Measurements from ENCODE around the gene ABHD4.
A peak's percentile ranks its signal among the peaks of the same experiment; 100 is the strongest.
"Not testable (repeated sequence)": the region's sequence is repeated elsewhere in the genome, so short reads cannot be mapped to it uniquely, and the experiment has no call there.

The ABHD4 gene

GRCh38 chr14:22593189-22593588, 4.9 kb upstream of the ABHD4 start:
- DNase-seq = no peak

GRCh38 chr14:22593601-22594000, 4.5 kb upstream of the ABHD4 start:
- no peak for DNase-seq

- DNase-seq = no peak
Observed at GRCh38 chr14:22594156-22594716, 3.9 kb upstream of the ABHD4 start.

- DNase-seq = no peak
Observed at GRCh38 chr14:22596354-22596879, 1.7 kb upstream of the ABHD4 start.

- DNase-seq = no peak
Observed at GRCh38 chr14:22597265-22597664, 835 bp upstream of the ABHD4 start.

GRCh38 chr14:22597771-22598098, 365 bp upstream of the ABHD4 start:
- no peak for DNase-seq

- DNase-seq = peak; percentile 41
Observed at GRCh38 chr14:22598896-22599244, 770 bp downstream of the ABHD4 start.

GRCh38 chr14:22599349-22599748, 1.2 kb downstream of the ABHD4 start:
- DNase-seq = no peak

- no peak for DNase-seq
Observed at GRCh38 chr14:22600027-22600426, 1.9 kb downstream of the ABHD4 start.

- no peak for DNase-seq
Observed at GRCh38 chr14:22601456-22601855, 3.4 kb downstream of the ABHD4 start.

- no peak for DNase-seq
Observed at GRCh38 chr14:22601996-22602395, 3.9 kb downstream of the ABHD4 start.

- no peak for DNase-seq
Observed at GRCh38 chr14:22602862-22603261, 4.8 kb downstream of the ABHD4 start.

- DNase-seq = no peak
Observed at GRCh38 chr14:22606380-22606779, 8.3 kb downstream of the ABHD4 start.

GRCh38 chr14:22607291-22607690, 9.2 kb downstream of the ABHD4 start:
- DNase-seq = no peak

GRCh38 chr14:22610931-22611330, 12.8 kb downstream of the ABHD4 start:
- DNase-seq = no peak

- no peak for DNase-seq
Observed at GRCh38 chr14:22613106-22613695, 15.1 kb downstream of the ABHD4 start.

- no peak for DNase-seq
Observed at GRCh38 chr14:22613736-22614239, 15.7 kb downstream of the ABHD4 start.

GRCh38 chr14:22614240-22614799, 16.2 kb downstream of the ABHD4 start:
- no peak for DNase-seq

- DNase-seq = not testable (repeated sequence)
Observed at GRCh38 chr14:22615765-22616164, 17.7 kb downstream of the ABHD4 start.

- no peak for DNase-seq
Observed at GRCh38 chr14:22622255-22622654, 24.2 kb downstream of the ABHD4 start.

- no peak for DNase-seq
Observed at GRCh38 chr14:22623047-22623446, 24.9 kb downstream of the ABHD4 start.

- no peak for DNase-seq
Observed at GRCh38 chr14:22626590-22626989, 28.5 kb downstream of the ABHD4 start.

- DNase-seq = no peak
Observed at GRCh38 chr14:22627506-22628263, 29.6 kb downstream of the ABHD4 start.

GRCh38 chr14:22629361-22629760, 31.3 kb downstream of the ABHD4 start:
- no peak for DNase-seq
